Measurements from ENCODE around the gene SIK2.

GRCh38 chr11:111726301-111726713 is 124.1 kb downstream of the SIK2 start:
- TF ChIP-seq, protein P1, sequence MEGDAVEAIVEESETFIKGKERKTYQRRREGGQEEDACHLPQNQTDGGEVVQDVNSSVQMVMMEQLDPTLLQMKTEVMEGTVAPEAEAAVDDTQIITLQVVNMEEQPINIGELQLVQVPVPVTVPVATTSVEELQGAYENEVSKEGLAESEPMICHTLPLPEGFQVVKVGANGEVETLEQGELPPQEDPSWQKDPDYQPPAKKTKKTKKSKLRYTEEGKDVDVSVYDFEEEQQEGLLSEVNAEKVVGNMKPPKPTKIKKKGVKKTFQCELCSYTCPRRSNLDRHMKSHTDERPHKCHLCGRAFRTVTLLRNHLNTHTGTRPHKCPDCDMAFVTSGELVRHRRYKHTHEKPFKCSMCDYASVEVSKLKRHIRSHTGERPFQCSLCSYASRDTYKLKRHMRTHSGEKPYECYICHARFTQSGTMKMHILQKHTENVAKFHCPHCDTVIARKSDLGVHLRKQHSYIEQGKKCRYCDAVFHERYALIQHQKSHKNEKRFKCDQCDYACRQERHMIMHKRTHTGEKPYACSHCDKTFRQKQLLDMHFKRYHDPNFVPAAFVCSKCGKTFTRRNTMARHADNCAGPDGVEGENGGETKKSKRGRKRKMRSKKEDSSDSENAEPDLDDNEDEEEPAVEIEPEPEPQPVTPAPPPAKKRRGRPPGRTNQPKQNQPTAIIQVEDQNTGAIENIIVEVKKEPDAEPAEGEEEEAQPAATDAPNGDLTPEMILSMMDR (IDR thresholded peaks at IDR 0.05; ENCODE audit: insufficient read depth, low read depth, low read length): no peak
- no peak for TF ChIP-seq EZH2 (IDR thresholded peaks at IDR 0.05; ENCODE audit: insufficient read depth, low read length)
